Ishikawa (cell line): ENCODE measurements around the gene BNIP1.

Experiments
- CEBPB ChIP-seq: IDR thresholded peaks from 2 replicates; pipeline ENCODE4 v1.6.1; 2012
- CREB1 ChIP-seq: IDR thresholded peaks from 2 replicates; pipeline ENCODE4 v1.6.1; 2012; ENCODE audit warnings: low read depth
- EGR1 ChIP-seq: IDR thresholded peaks from 2 replicates; pipeline ENCODE4 v1.6.1; 2012
- EP300 ChIP-seq: IDR thresholded peaks from 2 replicates; pipeline ENCODE4 v1.6.1; 2012; ENCODE audit warnings: borderline replicate concordance
- FOXM1 ChIP-seq: IDR thresholded peaks from 2 replicates; pipeline ENCODE4 v1.6.1; 2012; ENCODE audit warnings: low read depth, borderline replicate concordance
- NFIC ChIP-seq: IDR thresholded peaks from 2 replicates; pipeline ENCODE4 v1.6.1; 2012
- RAD21 ChIP-seq: IDR thresholded peaks from 2 replicates; pipeline ENCODE4 v1.6.1; 2012; ENCODE audit warnings: low read depth
- TAF1 ChIP-seq: IDR thresholded peaks from 2 replicates; pipeline ENCODE4 v1.6.1; 2012; ENCODE audit warnings: low read depth, mild to moderate bottlenecking
- TCF12 ChIP-seq: IDR thresholded peaks from 2 replicates; pipeline ENCODE4 v1.6.1; 2012; ENCODE audit warnings: low read depth
- TEAD4 ChIP-seq: IDR thresholded peaks from 2 replicates; pipeline ENCODE4 v1.6.1; 2012
- USF1 ChIP-seq: IDR thresholded peaks from 2 replicates; pipeline ENCODE4 v1.6.1; 2012
- YY1 ChIP-seq: IDR thresholded peaks from 2 replicates; pipeline ENCODE4 v1.6.1; 2012; ENCODE audit warnings: low read depth
- ZBTB7A ChIP-seq: IDR thresholded peaks from 2 replicates; pipeline ENCODE4 v1.6.1; 2012; ENCODE audit warnings: low read depth
- TF ChIP-seq, protein P1 (sequence below): IDR thresholded peaks from 2 replicates; pipeline ENCODE4 v1.6.1; 2012
- TF ChIP-seq, protein P2 (sequence below): IDR thresholded peaks from 2 replicates; pipeline ENCODE4 v1.6.1; 2012; ENCODE audit warnings: low read depth, mild to moderate bottlenecking

BNIP1 gene

DNA sequence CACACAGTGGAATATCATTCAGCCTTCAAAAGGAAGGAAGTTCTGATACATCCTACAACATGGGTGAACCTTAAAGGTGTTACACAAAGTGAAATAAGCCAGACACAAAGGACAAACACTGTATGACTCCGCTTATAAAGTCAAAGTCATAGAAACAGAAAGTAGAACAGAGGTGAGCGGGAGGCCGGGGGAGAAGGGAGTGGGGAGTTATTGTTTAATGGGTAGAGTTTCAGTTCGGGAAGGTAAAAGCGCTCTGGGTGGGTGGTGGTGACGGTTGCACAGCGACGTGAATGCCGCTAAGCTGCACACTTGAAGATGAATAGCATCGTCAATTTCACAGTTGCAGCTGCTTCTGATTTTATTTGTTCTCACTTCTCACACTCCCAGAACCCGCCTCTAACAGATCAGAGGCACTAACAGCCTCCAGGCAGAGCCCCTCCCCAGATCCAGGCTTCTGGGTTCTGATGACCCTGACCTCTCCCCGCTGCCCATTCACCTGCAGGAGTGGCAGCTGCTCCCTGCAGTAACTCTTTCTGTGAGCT, 34.1 kb downstream of the BNIP1 start:
- no peak for TF ChIP-seq EP300
- TF ChIP-seq TEAD4 = no peak

DNA sequence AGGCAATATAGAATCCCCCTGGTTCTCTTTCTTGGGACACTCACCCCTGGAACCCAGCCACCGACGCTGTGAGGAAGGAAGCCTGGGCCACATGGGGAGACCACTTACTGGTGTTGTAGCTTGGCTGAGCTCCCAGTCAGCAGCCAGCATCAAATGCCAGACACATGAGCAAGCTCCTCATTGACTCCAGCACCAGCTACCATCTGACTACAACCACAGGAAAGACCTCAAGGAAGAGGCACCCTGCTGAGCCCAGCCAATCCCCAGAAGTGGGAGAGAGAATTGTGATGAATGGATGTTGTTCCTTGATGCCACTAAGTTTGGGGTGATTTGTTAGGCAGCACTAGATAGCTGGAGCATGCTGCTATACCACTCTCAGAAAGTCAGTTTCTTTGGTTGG, 36.0 kb downstream of the BNIP1 start:
- no peak for TF ChIP-seq FOXM1
- no peak for TF ChIP-seq EGR1
- TF ChIP-seq TCF12 = no peak
- no peak for TF ChIP-seq ZBTB7A
- TF ChIP-seq CREB1 = no peak
- no peak for TF ChIP-seq TAF1
- TF ChIP-seq CEBPB = no peak
- TF ChIP-seq USF1 = no peak
- no peak for TF ChIP-seq EP300
- no peak for TF ChIP-seq TEAD4
- TF ChIP-seq, protein P1, sequence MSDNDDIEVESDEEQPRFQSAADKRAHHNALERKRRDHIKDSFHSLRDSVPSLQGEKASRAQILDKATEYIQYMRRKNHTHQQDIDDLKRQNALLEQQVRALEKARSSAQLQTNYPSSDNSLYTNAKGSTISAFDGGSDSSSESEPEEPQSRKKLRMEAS = no peak
- TF ChIP-seq YY1 = no peak
- TF ChIP-seq NFIC = no peak
- TF ChIP-seq, protein P2, sequence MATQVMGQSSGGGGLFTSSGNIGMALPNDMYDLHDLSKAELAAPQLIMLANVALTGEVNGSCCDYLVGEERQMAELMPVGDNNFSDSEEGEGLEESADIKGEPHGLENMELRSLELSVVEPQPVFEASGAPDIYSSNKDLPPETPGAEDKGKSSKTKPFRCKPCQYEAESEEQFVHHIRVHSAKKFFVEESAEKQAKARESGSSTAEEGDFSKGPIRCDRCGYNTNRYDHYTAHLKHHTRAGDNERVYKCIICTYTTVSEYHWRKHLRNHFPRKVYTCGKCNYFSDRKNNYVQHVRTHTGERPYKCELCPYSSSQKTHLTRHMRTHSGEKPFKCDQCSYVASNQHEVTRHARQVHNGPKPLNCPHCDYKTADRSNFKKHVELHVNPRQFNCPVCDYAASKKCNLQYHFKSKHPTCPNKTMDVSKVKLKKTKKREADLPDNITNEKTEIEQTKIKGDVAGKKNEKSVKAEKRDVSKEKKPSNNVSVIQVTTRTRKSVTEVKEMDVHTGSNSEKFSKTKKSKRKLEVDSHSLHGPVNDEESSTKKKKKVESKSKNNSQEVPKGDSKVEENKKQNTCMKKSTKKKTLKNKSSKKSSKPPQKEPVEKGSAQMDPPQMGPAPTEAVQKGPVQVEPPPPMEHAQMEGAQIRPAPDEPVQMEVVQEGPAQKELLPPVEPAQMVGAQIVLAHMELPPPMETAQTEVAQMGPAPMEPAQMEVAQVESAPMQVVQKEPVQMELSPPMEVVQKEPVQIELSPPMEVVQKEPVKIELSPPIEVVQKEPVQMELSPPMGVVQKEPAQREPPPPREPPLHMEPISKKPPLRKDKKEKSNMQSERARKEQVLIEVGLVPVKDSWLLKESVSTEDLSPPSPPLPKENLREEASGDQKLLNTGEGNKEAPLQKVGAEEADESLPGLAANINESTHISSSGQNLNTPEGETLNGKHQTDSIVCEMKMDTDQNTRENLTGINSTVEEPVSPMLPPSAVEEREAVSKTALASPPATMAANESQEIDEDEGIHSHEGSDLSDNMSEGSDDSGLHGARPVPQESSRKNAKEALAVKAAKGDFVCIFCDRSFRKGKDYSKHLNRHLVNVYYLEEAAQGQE = no peak
- no peak for TF ChIP-seq RAD21

GRCh38 chr5:173187054-173187743, 42.9 kb downstream of the BNIP1 start:
- TF ChIP-seq EP300 (no peak), TEAD4 (no peak), EGR1 (no peak), USF1 (no peak), TAF1 (no peak), RAD21 (no peak), TCF12 (no peak), FOXM1 (no peak), CEBPB (no peak), NFIC (no peak), ZBTB7A (no peak), YY1 (no peak), CREB1 (no peak)
- TF ChIP-seq, protein P1 = no peak
- TF ChIP-seq, protein P2 = no peak

- TF ChIP-seq TEAD4 (no peak), CEBPB (no peak), EGR1 (no peak), FOXM1 (no peak), ZBTB7A (no peak), CREB1 (no peak), USF1 (no peak), TAF1 (no peak), NFIC (no peak), YY1 (no peak), TCF12 (no peak), EP300 (no peak), RAD21 (no peak)
- TF ChIP-seq, protein P1 = no peak
- TF ChIP-seq, protein P2 = no peak
Observed at GRCh38 chr5:173188280-173188679, 43.9 kb downstream of the BNIP1 start.
